Measurements from ENCODE around the gene ARSG.
"Not testable (repeated sequence)": the region's sequence is repeated elsewhere in the genome, so short reads cannot be mapped to it uniquely, and the experiment has no call there.

Gene ARSG

GRCh38 chr17:68290955-68291835 lies at the start of gene ARSG, which contains the start of gene SLC16A6:
Gene ARSG (plus strand): TSS chr17:68291495. CDS start chr17:68307494, 15,999 bp downstream.
Gene SLC16A6 (minus strand): TSS chr17:68291127. CDS start chr17:68278320, 12,807 bp downstream.
- DNase-seq (ENCODE audit: low read depth in 3 of 3): peak; percentile 65 to 72 (median 72)

- no peak for DNase-seq (ENCODE audit: low read depth in 3 of 3)
These were observed 44.8 kb upstream of the ARSG start for GRCh38 chr17:68246271-68247028.

DNA sequence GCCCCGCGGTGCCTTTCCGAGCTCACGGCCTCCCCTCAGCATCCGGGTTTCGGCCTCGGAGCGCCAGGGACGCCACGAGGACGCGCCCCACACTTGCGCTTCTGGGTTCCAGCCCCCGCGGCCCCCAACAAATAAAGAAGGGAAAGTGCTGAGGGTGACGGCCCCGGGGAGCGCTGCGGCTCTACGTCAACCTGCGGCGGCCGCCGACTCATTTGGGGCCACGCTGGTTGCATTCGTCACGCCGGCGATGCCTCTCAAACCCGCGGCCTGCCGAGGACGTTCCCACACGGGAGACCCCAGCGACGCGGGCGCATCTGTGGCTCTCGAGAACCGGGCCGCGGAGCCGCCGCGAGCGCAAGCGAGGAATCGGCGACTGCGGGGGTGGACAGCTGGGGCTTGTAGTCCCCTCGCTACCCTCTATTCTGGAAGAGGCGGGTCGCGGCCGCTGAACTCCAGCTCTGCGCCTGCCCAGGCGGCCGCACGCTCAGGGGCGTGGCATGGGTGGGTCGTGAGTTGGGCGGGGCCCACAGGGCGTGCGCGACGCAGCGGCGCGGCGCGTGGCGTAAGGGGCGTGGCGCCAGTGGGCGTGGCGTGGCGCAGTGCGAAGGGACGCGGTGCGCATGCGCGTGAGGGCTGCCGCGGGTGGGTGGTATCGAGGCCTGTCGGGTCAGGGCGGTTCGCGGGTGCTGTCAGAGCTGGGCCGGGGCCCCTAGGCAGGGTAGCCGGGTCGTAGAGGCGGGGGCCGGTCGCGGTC lies 43.7 kb upstream of the ARSG start, which contains the start of gene AMZ2:
Gene AMZ2, plus strand, starts transcription at position 599 of the 754 bp plus-strand sequence. CDS start 2,145 bp downstream, outside the sequence.
- DNase-seq (ENCODE audit: low read depth in 3 of 3): peak; percentile 91 to 97 (median 95)

GRCh38 chr17:68248199-68248825 lies 43.0 kb upstream of the ARSG start:
- DNase-seq (ENCODE audit: low read depth in 3 of 3): peak in 2 of 3 donors; percentile 37 to 48

- DNase-seq (ENCODE audit: low read depth in 3 of 3): no peak
These were observed 42.4 kb upstream of the ARSG start for GRCh38 chr17:68248891-68249290.

DNA sequence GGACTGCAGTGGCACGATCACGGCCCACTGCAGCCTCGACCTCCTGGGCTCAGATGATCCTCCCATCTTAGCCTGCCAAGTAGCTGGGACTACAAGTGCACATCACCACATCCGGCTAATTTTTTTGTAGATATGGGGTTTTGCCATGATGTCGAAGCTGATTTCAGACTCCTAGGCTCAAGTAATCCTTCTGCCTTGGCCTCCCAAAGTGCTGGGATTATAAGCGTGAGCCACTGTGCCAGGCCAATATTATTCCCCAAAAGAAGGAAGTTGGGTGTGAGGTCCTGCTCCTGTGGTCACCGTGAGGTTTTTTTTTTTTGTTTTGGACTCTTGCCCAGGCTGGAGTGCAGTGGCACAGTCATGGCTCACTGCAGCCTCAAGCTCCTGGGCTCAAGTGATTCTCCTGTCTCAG lies 41.9 kb upstream of the ARSG start:
- DNase-seq (ENCODE audit: low read depth in 3 of 3): no peak

GRCh38 chr17:68253426-68253825 lies 37.9 kb upstream of the ARSG start:
- not testable (repeated sequence) for DNase-seq (ENCODE audit: low read depth in 3 of 3)

- no peak for DNase-seq (ENCODE audit: low read depth in 3 of 3)
These were observed 36.1 kb upstream of the ARSG start for GRCh38 chr17:68255151-68255550.

DNA sequence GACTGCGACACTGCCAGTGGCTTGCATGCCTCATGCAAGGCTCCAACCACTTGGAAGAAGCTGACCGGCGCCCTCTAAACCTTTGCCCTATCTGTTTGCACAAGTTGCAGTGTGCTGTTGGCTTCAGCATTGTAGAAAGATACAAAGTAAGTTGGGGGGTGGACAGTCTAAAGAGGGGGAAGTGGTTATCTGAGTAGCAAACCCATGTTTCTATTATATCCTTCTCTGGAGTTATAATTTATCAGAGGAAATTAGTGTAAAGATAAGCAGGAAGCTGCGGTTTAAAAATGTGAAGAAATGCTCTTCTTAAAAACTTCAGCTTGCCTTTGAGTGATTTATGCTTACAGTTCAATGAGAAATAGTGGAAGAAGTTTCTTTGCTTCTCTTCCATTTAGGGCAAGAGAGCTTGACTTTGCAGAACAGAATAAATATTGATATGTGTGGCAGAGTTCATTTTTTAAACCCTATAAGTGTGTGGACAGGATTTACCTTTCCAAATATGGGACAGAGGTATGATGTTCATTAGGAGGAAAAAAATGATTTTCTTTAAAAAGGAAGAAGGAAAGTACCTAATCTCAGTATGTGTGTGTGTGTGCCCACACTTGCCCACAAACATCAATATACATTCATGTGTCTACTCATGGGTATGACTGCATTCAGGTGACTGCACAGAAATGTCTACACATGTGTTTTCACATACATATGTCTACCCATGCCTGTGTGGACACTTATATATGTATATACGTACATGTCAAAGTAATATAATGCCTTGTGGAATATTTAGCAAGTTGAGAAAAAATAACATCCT lies 35.4 kb upstream of the ARSG start:
- DNase-seq (ENCODE audit: low read depth in 3 of 3): no peak

DNA sequence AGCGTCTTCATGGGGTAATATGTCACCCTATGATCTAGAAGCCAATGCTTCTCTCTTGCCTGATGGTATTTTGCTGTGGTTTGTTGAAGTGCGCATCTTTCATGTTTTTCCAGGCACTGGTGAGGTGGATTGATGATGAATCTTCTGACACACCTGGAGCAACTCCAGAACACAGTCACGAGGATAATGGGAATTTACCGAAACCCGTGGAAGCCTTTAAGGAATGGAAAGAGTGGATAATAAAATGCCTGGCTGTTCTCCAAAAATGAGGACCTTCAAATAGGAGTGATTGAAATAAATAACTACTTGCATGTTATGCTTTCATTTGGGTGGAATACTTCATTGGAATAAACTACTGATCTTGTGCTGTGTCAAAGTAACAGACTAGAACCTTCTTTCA lies 34.6 kb upstream of the ARSG start:
- not testable (repeated sequence) for DNase-seq (ENCODE audit: low read depth in 3 of 3)

DNA sequence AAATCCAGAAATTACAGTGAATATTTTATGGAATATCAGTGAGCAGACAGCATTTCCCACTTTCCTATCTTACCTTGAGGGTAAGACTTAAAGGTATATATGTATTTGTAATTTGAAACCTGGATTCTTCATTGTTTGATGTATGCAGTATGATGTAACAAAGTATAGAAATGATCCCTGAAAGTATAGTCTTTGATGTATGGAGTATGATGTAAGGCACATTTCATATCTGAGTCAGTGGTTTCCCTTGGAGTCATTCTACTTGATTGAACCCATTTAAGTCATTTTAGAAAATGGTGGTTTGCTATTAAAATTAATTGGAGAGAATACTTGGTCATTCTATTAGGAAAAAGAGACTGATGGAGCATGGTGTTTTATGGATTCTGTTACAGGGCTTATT lies 33.4 kb upstream of the ARSG start:
- DNase-seq (ENCODE audit: low read depth in 3 of 3): no peak

GRCh38 chr17:68258890-68259647 lies 32.2 kb upstream of the ARSG start:
- DNase-seq (ENCODE audit: low read depth in 3 of 3): peak in 1 of 3 donors; percentile 74

- not testable (repeated sequence) for DNase-seq (ENCODE audit: low read depth in 3 of 3)
These were observed 31.7 kb upstream of the ARSG start for GRCh38 chr17:68259648-68259951.

- DNase-seq (ENCODE audit: low read depth in 3 of 3): no peak
These were observed 31.1 kb upstream of the ARSG start for GRCh38 chr17:68260051-68260762.

GRCh38 chr17:68262467-68262866 lies 28.8 kb upstream of the ARSG start:
- not testable (repeated sequence) for DNase-seq (ENCODE audit: low read depth in 3 of 3)

- DNase-seq (ENCODE audit: low read depth in 3 of 3): not testable (repeated sequence)
These were observed 28.1 kb upstream of the ARSG start for GRCh38 chr17:68263101-68263681.

DNA sequence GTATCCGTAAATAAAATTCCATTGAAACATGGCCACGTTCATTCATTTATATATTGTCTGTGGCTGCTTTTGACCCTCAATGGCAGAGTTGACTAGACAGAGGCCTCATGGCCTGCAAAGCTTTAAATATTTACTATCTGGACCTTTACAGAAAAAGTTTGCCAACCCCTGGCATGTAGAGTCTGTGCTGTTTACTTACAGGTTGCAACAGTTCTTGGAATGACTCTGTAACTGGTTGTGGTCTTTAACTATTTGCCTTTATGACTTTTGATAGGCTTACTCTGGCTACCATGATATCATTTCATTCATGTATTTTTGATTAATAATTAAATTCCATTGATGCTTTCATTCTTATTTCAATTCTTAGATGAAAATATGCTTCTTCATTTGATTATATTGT lies 25.5 kb upstream of the ARSG start:
- DNase-seq (ENCODE audit: low read depth in 3 of 3): not testable (repeated sequence)

DNA sequence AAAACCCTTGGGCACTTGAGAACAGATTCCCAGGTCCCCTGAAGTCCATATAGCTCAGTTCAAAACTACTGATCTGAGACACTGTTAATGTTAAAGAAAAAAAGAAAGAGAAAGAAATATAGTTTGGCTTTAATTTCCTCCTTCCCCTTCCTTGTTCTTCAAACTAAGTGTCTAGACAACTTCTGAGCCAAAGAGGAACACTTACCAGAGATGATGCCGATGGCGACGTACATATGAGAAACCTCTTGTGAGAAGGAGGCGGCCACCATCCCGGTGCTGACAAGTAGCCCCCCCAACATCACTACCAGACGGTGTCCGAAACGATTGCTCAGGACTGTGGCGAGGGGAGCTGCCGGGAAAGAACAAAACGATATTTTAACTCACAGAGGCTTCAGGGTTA lies 17.6 kb upstream of the ARSG start:
- no peak for DNase-seq (ENCODE audit: low read depth in 3 of 3)

DNA sequence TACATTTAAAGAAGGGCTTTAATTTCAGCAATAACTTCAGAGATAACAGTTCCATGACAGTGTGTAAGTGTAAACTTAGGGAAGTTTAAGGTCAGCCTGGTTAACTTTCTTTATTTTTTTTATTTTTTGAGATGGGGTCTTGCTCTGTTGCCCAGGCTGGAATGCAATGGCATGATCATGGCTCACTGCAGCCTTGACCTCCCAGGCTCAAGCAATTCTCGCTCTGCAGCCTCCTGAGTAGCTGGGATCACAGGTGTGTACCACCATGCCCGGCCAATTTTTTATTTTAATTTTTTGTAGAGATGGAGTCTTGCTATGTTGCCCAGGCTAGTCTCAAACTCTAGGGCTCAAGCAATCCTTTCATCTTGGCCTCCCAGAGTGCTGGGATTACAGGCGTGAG lies 15.0 kb upstream of the ARSG start:
- DNase-seq (ENCODE audit: low read depth in 3 of 3): not testable (repeated sequence)

All from stimulated activated CD4-positive, alpha-beta T cell treated with anti-CD3 and anti-CD28 coated beads, TNF-alpha, amount 100 ng/mL, for 48 hours (primary cell).